GM23248 (cell line): Measurements from ENCODE around the gene INS. TPM values are rescaled to one million over a fixed set of nuclear protein-coding genes. Genes with fewer than 3 reads are reported as not detected.

ENCODE experiments used
- DNase-seq: peaks from one replicate; pipeline ENCODE4 v3.0.0-alpha.2; 2015
- H2AFZ ChIP-seq: fragments of 200-600 bp; sonication (generic); 2 replicates; pipeline ENCODE4 v1.6.1; 2016; ENCODE audit warnings: antibody characterized with exemption
- H3F3A ChIP-seq: fragments of 200-600 bp; sonication (generic); 2 replicates; pipeline ENCODE4 v1.6.1; 2016; ENCODE audit warnings: mild to moderate bottlenecking, antibody characterized with exemption, mixed run types; ENCODE audit not compliant: insufficient read depth
- H3K27ac ChIP-seq: fragments of 200-600 bp; sonication (generic); 2 replicates; pipeline ENCODE4 v1.5.1; 2016; ENCODE audit warnings: mild to moderate bottlenecking
- H3K27me3 ChIP-seq: fragments of 200-600 bp; sonication (generic); replicated peaks from 2 replicates; pipeline ENCODE4 v1.6.1; 2016; ENCODE audit warnings: mild to moderate bottlenecking; ENCODE audit not compliant: insufficient read depth
- H3K36me3 ChIP-seq: fragments of 200-600 bp; sonication (generic); 2 replicates; pipeline ENCODE4 v1.6.1; 2016; ENCODE audit warnings: low read depth, mild to moderate bottlenecking
- H3K4me1 ChIP-seq: fragments of 200-600 bp; sonication (generic); 2 replicates; pipeline ENCODE4 v1.6.1; 2016; ENCODE audit warnings: mild to moderate bottlenecking; ENCODE audit not compliant: insufficient read depth
- H3K4me2 ChIP-seq: fragments of 200-600 bp; sonication (generic); one replicate; pipeline ENCODE4 v1.6.1; 2016; ENCODE audit warnings: mild to moderate bottlenecking; ENCODE audit not compliant: unreplicated experiment
- H3K4me3 ChIP-seq: fragments of 200-600 bp; sonication (generic); 2 replicates; pipeline ENCODE4 v1.5.1; 2016; ENCODE audit warnings: mild to moderate bottlenecking
- H3K79me2 ChIP-seq: fragments of 200-600 bp; sonication (generic); 2 replicates; pipeline ENCODE4 v1.6.1; 2016; ENCODE audit warnings: mild to moderate bottlenecking; ENCODE audit not compliant: insufficient read depth
- H3K9ac ChIP-seq: fragments of 200-600 bp; sonication (generic); 2 replicates; pipeline ENCODE4 v1.6.1; 2016; ENCODE audit warnings: mild to moderate bottlenecking
- H3K9me2 ChIP-seq: fragments of 200-600 bp; sonication (generic); 2 replicates; pipeline ENCODE4 v1.6.1; 2016; ENCODE audit warnings: mixed run types, mild to moderate bottlenecking, moderate library complexity; ENCODE audit not compliant: insufficient read depth
- H3K9me3 ChIP-seq: fragments of 200-600 bp; sonication (generic); one replicate; pipeline ENCODE4 v1.6.1; 2017; ENCODE audit warnings: low read depth
- H4K20me1 ChIP-seq: fragments of 200-600 bp; sonication (generic); 2 replicates; pipeline ENCODE4 v1.6.0; 2016; ENCODE audit not compliant: insufficient read depth
- EZH2 ChIP-seq: fragments of 200-600 bp; sonication (generic); IDR thresholded peaks from 2 replicates; pipeline ENCODE4 v1.6.1; 2018; ENCODE audit warnings: antibody characterized with exemption, mild to moderate bottlenecking; ENCODE audit not compliant: insufficient read depth, poor library complexity, severe bottlenecking
- EZH2phosphoT487 ChIP-seq: fragments of 200-600 bp; sonication (generic); IDR thresholded peaks from 2 replicates; pipeline ENCODE4 v1.6.1; 2018; ENCODE audit warnings: antibody characterized with exemption, moderate library complexity, mild to moderate bottlenecking, low read depth; ENCODE audit not compliant: insufficient read depth
- WGBS, 2 experiments: methylation state at CpG; one replicate each; pipeline ENCODE4 v1.1.6; 2015 to 2017; ENCODE audit warnings: low lambda C conversion rate in 2 of 2, low coverage in 1 of 2; ENCODE audit errors: missing lambda C conversion rate in 2 of 2; 5-methylcytosine and 5-hydroxymethylcytosine counted together
- in situ Hi-C: fragments of 300-500 bp; cut with MboI; formaldehyde crosslinking; loops from 2 replicates; pipeline ENCODE4 v1.15.0; 2020
- polyA plus RNA-seq: library from polyadenylated mRNA; unstranded; fragments of >200 nt; fragmentation: Nextera tagmentation; extraction: Ambion mirVana; gene quantifications from 2 replicates; pipeline ENCODE4 v1.2.1, GENCODE V29; 2016
- total RNA-seq: library from RNA; depleted of rRNA; stranded (reverse); fragments of >200 nt; shearing (Covaris generic); gene quantifications from 2 replicates; pipeline ENCODE4 v1.2.3, GENCODE V29; 2014

The INS gene
- total and polyA plus RNA-seq, 2 experiments from 2014 or later: not detected

GRCh38 chr11:2133241-2134021, 27.6 kb downstream of the INS start:
- Histone ChIP-seq H3K9ac (no peak overlapping the region), H3F3A (no peaks in the 10 kb centered on the region), H3K27ac (no peak overlapping the region), H3K4me1 (no peaks in the 10 kb centered on the region), H3K4me3 (no peak overlapping the region), H2AFZ (no peak overlapping the region), H3K9me3 (no peaks in the 10 kb centered on the region), H3K36me3 (no peaks in the 10 kb centered on the region), H3K27me3 (peaks cover 32% of the 10 kb centered on the region), H3K9me2 (no peaks in the 10 kb centered on the region), H3K4me2 (no peak overlapping the region), H3K79me2 (no peaks in the 10 kb centered on the region), H4K20me1 (no peaks in the 10 kb centered on the region)
- DNase-seq: no peak
- in situ Hi-C loops: no loop called here
- peak; percentile 25 for TF ChIP-seq EZH2
- no peak for TF ChIP-seq EZH2phosphoT487
- WGBS, 2 experiments: 46 to 54% methylated on average over 29 of the region's 33 CpGs

- in situ Hi-C loops: no loop called here
Observed at GRCh38 chr11:2132874-2133240, 28.2 kb downstream of the INS start.

GRCh38 chr11:2132246-2132645, 28.8 kb downstream of the INS start:
- Histone ChIP-seq H3K4me2 (no peak overlapping the region), H3K79me2 (no peaks in the 10 kb centered on the region), H3K9me3 (no peaks in the 10 kb centered on the region), H2AFZ (no peak overlapping the region), H3K4me1 (no peaks in the 10 kb centered on the region), H3K4me3 (no peak overlapping the region), H3F3A (no peaks in the 10 kb centered on the region), H3K27ac (no peak overlapping the region), H4K20me1 (no peaks in the 10 kb centered on the region), H3K27me3 (peaks cover 22% of the 10 kb centered on the region), H3K9ac (no peak overlapping the region), H3K9me2 (no peaks in the 10 kb centered on the region), H3K36me3 (no peaks in the 10 kb centered on the region)
- TF ChIP-seq EZH2phosphoT487: no peak
- TF ChIP-seq EZH2: no peak
- WGBS, 2 experiments: 39 to 44% methylated on average over 6 of the region's 6 CpGs
- in situ Hi-C loops: no loop called here
- no peak for DNase-seq

More at GRCh38 chr11:2132874-2133240, 28.2 kb downstream of the INS start:
- Histone ChIP-seq H3K9ac (no peak overlapping the region), H3K27me3 (peaks cover 28% of the 10 kb centered on the region), H3K36me3 (no peaks in the 10 kb centered on the region), H3K79me2 (no peaks in the 10 kb centered on the region), H4K20me1 (no peaks in the 10 kb centered on the region), H3K27ac (no peak overlapping the region), H3K4me2 (no peak overlapping the region), H3F3A (no peaks in the 10 kb centered on the region), H3K9me3 (no peaks in the 10 kb centered on the region), H3K4me3 (no peak overlapping the region), H2AFZ (no peak overlapping the region), H3K9me2 (no peaks in the 10 kb centered on the region), H3K4me1 (no peaks in the 10 kb centered on the region)
- 34 to 36% methylated on average over 21 to 24 of the region's 24 CpGs for WGBS, 2 experiments
- no peak for DNase-seq
- no peak for TF ChIP-seq EZH2phosphoT487
- TF ChIP-seq EZH2: no peak

- H3K36me3 ChIP-seq: no peaks in the 10 kb centered on the region
- H3K9ac ChIP-seq: no peak overlapping the region
- H3F3A ChIP-seq: no peaks in the 10 kb centered on the region
- no peak overlapping the region for H3K4me3 ChIP-seq
- H2AFZ ChIP-seq: no peak overlapping the region
- H3K27me3 ChIP-seq: peaks cover 16% of the 10 kb centered on the region
- H4K20me1 ChIP-seq: no peaks in the 10 kb centered on the region
- 76 to 78% methylated on average over 27 to 28 of the region's 28 CpGs for WGBS, 2 experiments
- no peaks in the 10 kb centered on the region for H3K9me2 ChIP-seq
- no peak overlapping the region for H3K4me2 ChIP-seq
- H3K4me1 ChIP-seq: no peaks in the 10 kb centered on the region
- DNase-seq: no peak
- no peak overlapping the region for H3K27ac ChIP-seq
- no peaks in the 10 kb centered on the region for H3K79me2 ChIP-seq
- TF ChIP-seq EZH2: no peak
- no peak for TF ChIP-seq EZH2phosphoT487
- in situ Hi-C loops: no loop called here
- H3K9me3 ChIP-seq: no peaks in the 10 kb centered on the region
Observed at GRCh38 chr11:2131371-2132236, 29.4 kb downstream of the INS start.
